HG03432 (cell line): ENCODE results near the gene PHEX.
A peak's percentile ranks its signal among the peaks of the same experiment; 100 is the strongest.

Experiments used
- ATAC-seq: cut with Tn5 transposase; IDR thresholded peaks from one replicate; pipeline ENCODE4 v1.9.1; 2021; ENCODE audit warnings: mild to moderate bottlenecking, moderate library complexity; ENCODE audit not compliant: unreplicated experiment

Gene PHEX

DNA sequence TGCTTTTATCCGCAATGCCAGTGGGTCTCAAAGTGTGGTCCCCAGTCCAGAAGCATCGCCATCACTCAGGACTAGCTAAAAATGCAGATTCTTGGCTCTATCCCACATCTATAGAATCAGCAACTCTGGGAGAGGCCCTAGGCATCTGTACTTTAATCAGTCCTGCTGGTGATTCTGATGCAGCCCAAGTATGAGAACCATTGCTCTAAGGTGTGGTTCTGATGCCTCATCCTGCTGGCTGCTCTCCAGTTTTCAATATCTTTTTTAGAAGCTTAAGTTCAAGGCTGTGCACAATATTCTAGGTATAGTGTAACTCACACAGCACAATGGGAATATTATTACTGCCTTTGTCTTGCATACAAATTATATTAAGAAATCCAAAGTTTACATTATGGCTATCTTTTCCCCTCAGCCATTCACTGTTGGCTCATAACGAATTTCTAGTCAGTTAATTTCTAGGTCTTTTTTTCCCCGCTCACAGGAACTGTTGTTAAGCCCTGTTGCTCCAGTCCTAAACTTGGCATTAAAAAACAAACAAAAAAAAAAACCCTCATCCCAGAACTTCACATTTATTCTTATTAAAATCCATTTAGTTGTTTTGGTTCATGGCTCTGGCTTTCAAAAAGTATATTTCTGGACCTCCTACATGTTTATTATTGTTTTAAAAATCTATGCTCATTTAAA, 109.1 kb downstream of the PHEX start:
- no peak for ATAC-seq

DNA sequence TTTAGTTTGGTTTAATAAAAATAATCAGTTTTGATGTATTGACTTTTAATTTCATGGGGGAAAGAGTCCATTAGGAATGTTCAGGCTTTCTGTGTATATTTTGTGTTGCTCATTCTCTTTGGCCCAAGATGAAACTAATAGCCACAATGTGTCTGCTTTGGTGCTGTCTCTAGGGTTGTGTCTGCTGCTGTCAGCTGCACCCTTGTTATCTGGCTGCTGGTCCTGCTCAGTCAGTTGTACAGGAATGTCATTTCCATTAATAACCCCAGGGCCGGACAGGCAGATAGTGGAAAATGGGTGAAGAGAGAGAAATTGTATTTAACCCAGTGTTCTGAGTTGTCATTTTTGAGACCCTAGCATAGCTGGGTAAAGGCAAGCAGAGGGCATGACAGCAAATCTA, 115.1 kb downstream of the PHEX start:
- no peak for ATAC-seq

DNA sequence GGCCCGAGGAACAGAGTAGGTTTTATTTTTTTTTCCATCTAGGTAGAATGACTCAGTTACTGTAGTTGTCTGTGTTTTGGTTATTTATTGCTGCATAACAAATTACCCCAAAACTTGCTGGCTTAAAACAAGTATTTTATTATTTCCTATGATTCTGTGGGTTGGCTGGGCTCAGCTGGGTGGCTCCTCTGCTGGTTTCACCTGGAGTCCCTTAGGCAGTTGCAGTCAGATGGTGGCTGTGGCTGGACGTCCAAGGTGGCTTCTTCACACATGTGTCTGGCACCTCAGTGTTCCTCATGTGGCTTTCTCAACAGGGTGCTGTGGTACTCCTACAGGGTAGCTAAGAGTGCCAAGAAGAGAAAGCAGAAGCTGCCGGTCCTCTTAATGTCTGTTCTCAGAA, 115.8 kb downstream of the PHEX start:
- ATAC-seq = no peak

DNA sequence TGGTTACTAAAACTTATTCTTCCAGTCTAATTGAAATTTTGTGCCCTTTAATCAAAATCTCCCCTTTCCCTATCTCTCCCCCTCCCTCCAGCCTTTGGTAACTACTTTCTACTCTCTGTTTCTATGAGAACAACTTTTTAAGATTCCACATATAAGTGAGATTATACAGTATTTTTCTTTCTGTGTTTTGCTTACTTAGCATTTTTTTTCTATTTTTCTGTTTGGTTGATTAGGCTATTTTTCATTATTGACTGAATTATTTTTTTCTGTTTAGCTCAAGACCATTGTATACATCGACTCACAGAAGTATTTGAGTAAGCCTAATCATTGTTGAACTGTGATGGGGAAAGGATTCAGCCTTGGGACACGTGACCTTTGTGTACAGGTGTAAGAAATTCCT, 116.4 kb downstream of the PHEX start:
- ATAC-seq = no peak

DNA sequence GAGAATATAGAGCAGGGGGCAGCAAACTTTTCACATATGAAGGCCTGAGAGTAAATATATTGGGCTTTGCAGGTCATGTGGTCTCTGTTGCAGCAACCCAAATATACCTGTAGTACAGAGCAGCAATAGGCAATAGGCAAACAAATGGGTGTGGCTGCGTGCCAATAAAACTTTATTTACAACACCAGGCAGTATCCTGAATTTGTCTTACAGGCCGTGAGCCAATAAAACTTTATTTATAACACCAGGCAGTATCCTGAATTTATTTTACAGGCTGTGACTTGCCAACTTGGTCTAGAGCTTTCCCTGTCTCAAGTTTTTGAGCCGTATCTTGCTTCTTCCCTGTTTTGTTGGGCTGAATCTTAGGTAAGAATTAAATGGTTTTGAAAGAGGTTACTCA, 118.2 kb downstream of the PHEX start:
- ATAC-seq = no peak

DNA sequence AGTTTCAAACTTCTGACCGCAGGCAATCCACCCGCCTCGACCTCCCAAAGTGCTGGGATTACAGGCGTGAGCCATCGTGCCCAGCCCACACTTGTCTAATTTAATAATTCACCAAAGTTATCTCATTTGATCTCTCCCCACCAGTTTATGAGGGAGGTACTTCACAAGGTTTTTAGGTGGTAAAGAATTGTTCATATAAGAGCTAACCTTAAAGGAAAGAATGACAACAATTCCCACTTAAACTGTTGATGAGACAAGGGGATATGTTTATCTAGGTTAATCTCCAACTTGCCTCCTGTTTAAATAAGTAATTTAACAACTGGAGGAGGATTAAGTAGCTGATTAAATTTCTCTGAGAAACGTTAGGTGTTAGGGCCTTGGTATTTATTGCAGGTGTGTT, 123.0 kb downstream of the PHEX start:
- ATAC-seq = no peak

DNA sequence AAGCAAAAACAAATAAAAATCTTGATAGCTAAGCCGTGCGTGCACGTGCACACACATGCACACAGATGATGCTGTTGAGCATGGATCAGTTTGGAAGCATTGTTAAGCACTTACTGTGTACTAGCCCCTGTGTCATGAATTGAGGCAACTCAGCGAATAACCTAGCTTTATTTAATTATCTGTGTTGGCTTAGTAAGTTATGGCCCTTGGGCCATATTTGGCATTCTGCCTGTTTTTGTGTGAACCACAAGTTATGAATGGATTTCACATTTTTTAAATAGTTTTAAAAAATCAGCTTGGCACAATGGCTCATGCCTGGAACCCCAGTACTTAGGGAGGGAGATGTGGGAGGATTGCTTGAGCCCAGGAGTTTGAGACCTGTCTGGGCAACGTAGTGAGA, 126.9 kb downstream of the PHEX start:
- ATAC-seq = no peak

DNA sequence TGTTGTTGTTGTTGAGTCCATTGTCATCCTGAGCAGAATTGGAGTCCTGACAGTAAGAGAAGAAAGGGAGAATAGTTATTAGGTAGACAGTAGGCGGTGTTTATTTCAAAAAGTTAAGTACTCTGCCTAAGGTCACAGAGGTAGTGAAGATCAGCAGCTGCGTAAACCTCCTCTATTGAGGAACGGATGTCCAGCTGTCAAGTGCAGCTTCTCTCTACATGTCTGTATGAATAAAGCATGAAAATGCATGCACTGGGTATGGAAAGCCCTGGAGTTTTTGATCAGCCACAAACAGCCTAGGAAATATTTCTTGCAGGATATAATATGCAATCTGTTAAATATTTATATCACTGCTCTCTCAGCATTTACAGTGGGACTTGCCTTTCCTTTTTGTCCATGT, 131.2 kb downstream of the PHEX start:
- no peak for ATAC-seq

DNA sequence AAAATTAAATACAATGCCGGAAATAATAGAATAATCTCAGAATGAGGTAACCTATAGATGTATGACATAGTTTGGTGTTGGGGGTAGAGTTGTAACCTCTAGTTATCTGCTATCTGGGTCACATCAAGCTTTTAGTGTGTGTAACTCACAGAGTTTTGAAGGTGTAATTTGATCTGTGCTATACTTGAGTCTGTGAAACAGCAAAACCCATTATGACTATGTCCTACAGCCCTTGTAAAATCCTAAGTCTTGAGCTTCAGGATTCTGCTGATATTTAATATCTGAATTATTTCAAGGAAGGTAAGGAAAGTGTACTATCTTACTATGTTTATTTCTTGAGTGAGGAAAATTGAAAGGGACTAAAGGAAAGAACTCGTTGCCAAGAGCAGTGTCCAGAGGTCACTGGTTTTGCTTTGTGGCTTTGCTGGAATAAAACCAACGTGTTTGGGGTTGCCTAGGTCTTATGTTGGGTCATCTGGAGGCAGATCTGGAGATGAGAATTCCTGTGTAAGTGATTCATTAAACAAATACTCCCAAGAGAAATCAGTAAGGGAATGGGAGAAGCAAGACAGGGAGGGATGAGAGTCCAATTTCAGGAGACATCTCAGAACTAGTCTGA, 132.8 kb downstream of the PHEX start:
- ATAC-seq = no peak

DNA sequence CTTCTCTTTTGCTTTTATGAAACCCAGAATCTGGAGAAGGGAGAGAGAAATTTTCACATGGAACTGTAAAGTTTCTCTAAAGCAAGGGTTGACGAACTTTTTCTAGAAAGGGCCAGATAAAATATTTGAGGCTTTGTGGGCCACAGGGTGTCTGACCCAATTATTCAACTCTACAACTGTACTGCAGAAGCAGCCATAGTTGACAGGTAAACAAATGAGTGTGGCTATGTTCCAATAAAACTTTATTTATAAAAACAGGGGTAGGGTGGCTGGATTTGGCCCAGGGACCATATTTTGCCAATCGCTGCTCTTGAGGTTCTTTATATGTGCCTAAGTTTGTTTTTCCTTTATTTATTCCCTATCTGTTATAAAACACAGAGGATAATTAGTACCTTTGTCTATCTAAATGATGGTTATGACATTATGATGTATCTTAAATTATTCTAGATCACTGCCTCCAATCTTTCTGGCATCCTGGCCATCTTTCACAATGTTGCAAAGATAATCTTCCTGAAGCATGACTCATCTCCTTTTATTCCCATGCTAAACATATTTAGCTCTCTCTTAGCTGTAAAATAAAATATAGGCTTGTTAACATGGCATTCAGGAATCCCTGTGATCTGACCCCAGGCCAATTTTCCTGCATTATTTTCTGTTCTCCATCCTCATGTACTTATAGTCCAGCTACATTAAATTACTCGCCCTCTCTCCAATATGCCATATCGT, 133.8 kb downstream of the PHEX start:
- ATAC-seq = no peak

DNA sequence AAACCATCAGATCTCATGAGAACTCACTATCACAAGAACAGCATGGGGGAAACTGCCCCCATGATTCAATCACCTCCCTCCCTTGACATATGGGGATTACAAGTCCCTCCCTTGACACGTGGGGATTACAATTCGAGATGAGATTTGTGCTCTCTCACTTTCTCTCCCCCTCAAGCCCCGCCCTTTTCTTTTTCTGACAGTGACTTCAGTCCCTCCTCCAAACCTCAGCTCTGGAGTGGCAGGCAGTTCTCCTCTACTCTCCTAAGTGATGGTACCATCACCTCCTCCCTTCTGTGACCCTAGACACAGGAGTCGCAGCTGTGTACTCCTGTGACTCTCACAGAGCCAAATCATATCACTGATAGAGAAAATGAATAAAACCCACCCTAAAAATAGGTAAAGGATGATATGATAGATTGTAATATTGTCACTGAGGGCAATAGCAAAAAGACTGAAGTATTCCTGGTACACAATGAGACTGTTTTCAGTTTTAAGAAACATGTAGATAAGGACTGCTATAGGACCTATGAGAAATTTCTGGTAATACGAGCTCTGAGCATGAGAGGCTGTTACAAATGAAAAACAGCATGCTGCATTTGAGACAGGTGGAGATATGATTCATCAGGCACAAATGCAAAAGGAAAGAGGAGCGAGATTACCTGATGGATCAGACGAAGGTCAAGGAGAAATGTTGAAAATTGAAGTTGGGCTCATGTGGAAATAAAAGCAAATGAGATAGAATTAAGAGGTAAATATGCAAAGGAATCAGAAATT, 139.3 kb downstream of the PHEX start:
- no peak for ATAC-seq

DNA sequence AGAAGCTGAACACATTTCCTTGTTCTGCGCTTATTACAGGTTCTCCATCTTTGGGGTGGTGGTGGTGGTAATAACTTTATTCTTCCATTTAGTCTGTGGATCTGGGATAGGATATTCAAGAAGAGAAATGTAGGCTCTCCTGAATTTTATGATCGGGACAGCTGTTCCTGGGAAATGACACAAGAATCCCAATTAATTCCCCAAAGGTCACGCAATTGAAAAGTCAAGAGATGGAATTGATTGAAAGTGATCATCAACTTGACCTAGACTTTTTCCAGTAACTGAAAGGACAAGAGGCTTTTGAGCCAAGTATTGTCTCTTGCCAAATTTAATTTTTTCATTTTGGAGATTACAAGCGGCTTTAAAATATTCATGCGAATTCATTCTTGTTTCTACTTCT, 141.8 kb downstream of the PHEX start:
- no peak for ATAC-seq

DNA sequence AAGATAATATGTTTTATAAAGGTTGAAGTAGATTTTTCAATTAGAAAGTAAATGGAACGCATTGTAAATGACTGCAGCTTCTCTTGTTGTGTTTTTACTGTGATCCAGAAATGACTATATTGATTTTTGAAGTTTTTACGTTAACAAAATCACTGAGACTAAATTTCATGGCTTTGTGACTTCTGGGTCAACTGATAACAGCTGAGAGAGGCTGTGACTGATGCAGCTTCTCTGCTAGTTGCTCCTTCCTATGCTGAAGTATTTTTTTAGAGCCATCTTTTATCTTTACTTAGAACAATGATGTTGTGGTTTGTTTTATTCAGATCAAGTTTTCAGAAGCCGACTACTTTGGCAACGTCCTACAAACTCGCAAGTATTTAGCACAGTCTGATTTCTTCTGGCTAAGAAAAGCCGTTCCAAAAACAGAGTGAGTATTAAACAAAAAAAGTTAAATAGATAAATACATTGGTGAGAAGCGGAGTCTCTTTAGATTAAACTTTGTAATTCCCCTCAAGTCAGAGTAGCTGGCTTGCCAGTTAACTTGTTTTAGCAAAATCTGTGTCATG, 145.9 kb downstream of the PHEX start:
- ATAC-seq = no peak

DNA sequence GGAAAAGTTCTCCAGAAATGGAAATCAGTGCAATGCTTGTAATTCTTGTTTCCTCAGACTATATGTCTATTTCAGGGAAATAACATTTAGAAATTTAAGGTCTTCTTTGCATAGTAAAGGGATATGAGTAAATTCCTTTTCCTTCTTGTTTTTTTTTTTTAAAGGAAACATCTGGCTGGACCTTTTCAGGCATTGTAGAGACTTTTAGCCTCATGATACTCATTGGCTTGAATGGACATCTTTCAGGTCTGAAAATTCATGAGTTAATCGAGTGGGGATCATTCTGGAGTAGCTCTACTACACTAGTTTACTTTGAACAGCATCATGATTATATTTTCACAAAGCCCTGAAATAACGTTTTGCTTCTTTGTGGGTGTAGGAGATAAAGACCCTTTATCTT, 152.0 kb downstream of the PHEX start:
- ATAC-seq = no peak

DNA sequence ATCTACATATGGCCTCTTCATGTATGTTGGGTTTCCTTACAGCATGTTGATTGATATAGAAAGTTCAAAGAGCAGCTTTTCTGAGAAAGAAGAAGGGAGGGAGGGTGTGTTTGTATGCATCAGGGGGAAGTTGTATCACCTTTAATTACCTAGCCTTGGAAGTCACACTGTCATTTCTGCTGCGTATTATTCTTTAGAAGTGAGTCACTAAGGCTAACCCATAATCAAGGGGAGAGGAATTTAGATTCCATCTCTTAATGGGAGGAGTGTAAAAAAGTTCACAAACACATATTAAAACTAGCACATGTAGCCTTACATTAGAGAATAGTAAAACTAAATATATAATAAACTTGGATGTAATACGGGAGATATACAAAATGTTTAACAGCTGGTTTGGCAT, 154.0 kb downstream of the PHEX start:
- no peak for ATAC-seq

DNA sequence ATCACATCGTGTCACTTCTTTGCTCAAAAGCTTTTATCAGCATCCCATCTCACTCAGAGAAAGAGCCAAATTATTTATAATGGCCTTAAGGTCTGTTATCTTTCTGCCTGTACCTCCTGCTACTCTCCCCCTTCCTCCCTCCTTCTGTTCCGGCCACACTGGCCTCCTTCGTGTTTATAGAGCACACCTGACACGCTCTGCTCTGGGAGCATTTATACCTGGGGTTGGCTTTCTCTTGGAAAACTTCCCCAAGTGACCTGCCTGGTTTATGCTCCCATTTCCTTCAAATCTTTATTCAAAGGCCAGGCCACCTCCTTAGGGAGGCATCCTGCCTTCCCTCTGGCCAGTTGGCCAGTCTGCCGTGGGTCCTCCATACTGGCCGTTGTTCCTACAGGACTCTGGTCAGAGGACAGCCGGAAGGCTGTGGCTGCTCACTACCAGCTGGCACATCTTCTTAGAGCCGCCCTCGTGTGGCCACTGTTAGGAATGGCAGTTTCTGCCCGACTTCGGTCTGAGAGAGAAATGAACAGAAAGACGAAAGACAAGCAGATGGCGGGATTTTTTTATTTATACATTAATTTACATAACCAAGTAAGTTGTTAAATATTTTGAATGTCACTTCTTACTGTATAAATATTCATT, 160.4 kb downstream of the PHEX start:
- ATAC-seq = peak; percentile 90

DNA sequence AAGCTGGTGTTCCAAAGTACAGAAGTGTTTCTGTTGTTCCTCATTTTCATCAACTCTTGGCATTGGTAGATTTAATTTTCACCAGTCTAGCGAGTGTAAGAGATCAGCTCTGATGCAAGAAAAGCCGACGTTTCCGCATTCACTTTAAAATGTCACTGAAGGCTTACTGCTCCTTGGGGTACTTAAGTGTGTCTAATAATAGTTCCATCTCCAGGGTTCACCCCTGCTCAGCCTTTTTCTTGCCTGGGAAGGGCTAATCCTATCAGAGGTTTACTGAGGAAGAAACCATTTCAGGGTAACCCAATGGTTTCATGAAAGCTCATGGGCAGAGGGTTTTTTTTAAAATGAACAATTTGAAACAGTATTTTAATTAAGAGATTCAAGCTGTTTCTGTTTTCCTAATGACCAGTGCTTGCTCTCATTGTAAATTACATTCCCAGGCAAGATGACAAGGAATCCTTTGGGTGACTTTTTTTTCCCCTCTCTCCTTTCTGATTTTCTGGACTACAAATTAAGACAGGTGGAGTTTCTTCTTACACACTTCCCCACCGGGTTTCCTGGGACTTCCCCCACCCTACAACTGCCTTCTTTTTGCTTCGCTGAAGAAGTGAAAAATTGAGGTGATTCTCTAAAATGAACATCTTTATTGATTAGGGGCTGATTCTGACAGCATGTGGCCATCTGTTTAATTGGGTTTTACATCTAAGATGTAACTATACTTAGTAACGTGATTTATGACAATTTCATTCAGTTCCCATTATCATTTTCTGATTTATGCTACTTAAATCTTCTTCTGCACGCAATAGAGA, 161.9 kb downstream of the PHEX start:
- no peak for ATAC-seq

DNA sequence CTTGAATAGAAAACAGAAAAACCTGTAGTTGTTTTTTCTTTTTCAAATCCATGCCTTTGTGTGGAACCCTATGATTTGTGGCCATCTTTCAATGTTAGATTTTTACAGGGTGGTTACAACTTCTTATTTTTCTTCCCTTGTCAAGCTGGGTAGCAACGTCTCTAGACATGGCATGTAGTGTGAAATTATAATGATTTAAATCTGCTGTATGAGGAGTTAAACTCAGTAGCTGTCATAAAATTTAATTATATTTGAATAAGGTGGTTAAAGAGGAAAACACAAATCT, 162.5 kb downstream of the PHEX start:
- no peak for ATAC-seq

DNA sequence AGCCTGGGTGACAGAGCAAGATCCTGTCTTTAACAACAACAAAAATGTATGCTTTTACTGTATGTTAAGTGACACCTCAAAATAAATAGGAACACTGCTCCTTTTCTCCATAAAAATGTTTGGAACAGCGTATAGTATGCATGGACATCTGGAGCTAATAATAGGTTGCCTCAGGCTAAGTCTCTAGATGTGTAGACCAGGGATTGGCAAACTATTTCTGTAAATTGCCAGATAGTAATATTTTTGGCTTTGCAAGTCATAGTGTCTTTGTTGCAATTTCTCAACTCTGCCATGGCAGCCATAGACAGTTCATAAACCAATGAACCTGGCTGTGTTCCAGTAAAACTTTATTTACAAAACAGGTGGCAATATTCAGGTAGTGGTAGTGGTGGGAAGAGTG, 164.0 kb downstream of the PHEX start:
- ATAC-seq = no peak

DNA sequence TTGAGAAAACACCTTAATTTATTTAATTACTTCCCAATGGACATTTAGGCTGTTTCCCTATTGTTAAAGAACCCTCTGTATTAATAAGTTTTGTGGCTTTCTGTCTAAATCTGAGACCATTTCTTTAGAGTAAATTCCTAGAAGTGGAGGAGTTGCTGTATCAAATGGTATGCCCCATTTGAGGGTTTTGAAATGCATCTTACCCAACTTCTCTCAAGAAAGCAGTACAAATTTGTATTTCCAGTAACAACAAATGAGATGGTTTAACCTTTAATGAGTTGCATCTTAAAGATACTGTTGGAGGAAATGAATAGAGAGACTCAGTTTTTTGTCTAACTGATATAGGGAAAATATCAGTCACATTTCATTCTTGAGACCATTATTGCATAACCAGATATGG, 170.1 kb downstream of the PHEX start:
- no peak for ATAC-seq
